Keratinocyte (primary cell): ENCODE measurements around the gene APBB2. TPM values are rescaled to one million over a fixed set of nuclear protein-coding genes. Genes with fewer than 3 reads are reported as not detected.

Experiments used
- DNase-seq: peaks from one replicate; pipeline ENCODE4 v3.0.0-alpha.2; 2011; ENCODE audit warnings: low read depth, missing footprints, low spot score
- FAIRE-seq: peaks from 2 replicates; lab custom pipeline; 2011; peaks lifted over from hg19 to GRCh38; lab: Jason Lieb, UNC
- H2AFZ ChIP-seq: 2 replicates; pipeline ENCODE4 v1.6.0; 2012; ENCODE audit warnings: low read length, control low read depth, inconsistent platforms; ENCODE audit not compliant: control insufficient read depth
- H3K27ac ChIP-seq: 2 replicates; pipeline ENCODE4 v1.5.1; 2011; ENCODE audit warnings: low read length; ENCODE audit not compliant: control insufficient read depth, insufficient read depth
- H3K27me3 ChIP-seq: 3 replicates; pipeline ENCODE4 v1.6.0; 2011; ENCODE audit warnings: low read length; ENCODE audit not compliant: control insufficient read depth, insufficient read depth; ENCODE audit errors: extremely low read depth
- H3K36me3 ChIP-seq, 2 experiments: 2 replicates in 1 of 2; 3 replicates in 1 of 2; pipeline ENCODE4 v1.5.1; 2011; ENCODE audit warnings: low read length in 2 of 2, mild to moderate bottlenecking in 1 of 2; ENCODE audit not compliant: control insufficient read depth in 2 of 2, insufficient read depth in 2 of 2; ENCODE audit errors: extremely low read depth in 1 of 2
- H3K4me1 ChIP-seq: 3 replicates; pipeline ENCODE4 v1.5.1; 2011; ENCODE audit warnings: low read length; ENCODE audit not compliant: control insufficient read depth, insufficient read depth; ENCODE audit errors: extremely low read depth
- H3K4me2 ChIP-seq: 3 replicates; pipeline ENCODE4 v1.6.0; 2011; ENCODE audit warnings: low read depth, low read length; ENCODE audit not compliant: control insufficient read depth, insufficient read depth; ENCODE audit errors: extremely low read depth
- H3K4me3 ChIP-seq, 3 experiments: fragments of 200-600 bp in 1 of 3; sonication (generic) in 1 of 3; 2 replicates in 2 of 3; 3 replicates in 1 of 3; pipeline ENCODE4 v1.5.1; 2011 to 2016; ENCODE audit warnings: low read length in 3 of 3, mild to moderate bottlenecking in 3 of 3, control low read depth in 2 of 3, inconsistent platforms in 1 of 3, low read depth in 1 of 3, mixed read lengths in 1 of 3, mixed run types in 1 of 3, moderate library complexity in 1 of 3; ENCODE audit not compliant: control insufficient read depth in 2 of 3, insufficient read depth in 2 of 3; ENCODE audit errors: extremely low read depth in 1 of 3
- H3K79me2 ChIP-seq: 2 replicates; pipeline ENCODE4 v1.6.0; 2012; ENCODE audit warnings: low read length; ENCODE audit not compliant: control insufficient read depth, insufficient read depth
- H3K9ac ChIP-seq: 3 replicates; pipeline ENCODE4 v1.6.0; 2011; ENCODE audit warnings: low read length; ENCODE audit not compliant: control insufficient read depth, insufficient read depth; ENCODE audit errors: extremely low read depth
- H3K9me1 ChIP-seq: 3 replicates; pipeline ENCODE4 v1.6.0; 2011; ENCODE audit warnings: low read length; ENCODE audit not compliant: control insufficient read depth, insufficient read depth; ENCODE audit errors: extremely low read depth
- H3K9me3 ChIP-seq: 2 replicates; pipeline ENCODE4 v1.5.1; 2012; ENCODE audit warnings: low read depth, low read length; ENCODE audit not compliant: control insufficient read depth
- H4K20me1 ChIP-seq: 3 replicates; pipeline ENCODE4 v1.6.0; 2011; ENCODE audit warnings: low read length; ENCODE audit not compliant: control insufficient read depth, insufficient read depth; ENCODE audit errors: extremely low read depth
- EZH2 ChIP-seq: IDR thresholded peaks from one replicate; pipeline ENCODE4 v1.6.1; 2012; ENCODE audit warnings: inconsistent platforms, mild to moderate bottlenecking, low read length, moderate library complexity
- dilution Hi-C: fragments of 300-500 bp; cut with MboI; formaldehyde crosslinking; loops from one replicate; pipeline ENCODE4 v1.7.0; 2020; ENCODE audit warnings: low sequenced_read_pairs; ENCODE audit not compliant: extremely low pct_ligation_motif_present
- polyA plus RNA-seq, 5 experiments: library from polyadenylated mRNA; depleted of rRNA in 3 of 5; stranded (reverse) in 3 of 5; stranded (forward) in 1 of 5; unstranded in 1 of 5; fragments of >200 nt; gene quantifications; 1 replicate in 1 of 5; 2 replicates in 3 of 5; 3 replicates in 1 of 5; pipeline versions ENCODE4 v1.2.1 to v1.2.3, GENCODE V29; 2011 to 2012; ENCODE audit warnings: missing spikeins in 2 of 5, low read depth in 1 of 5, low replicate concordance in 1 of 5
- TF ChIP-seq, protein P1 (sequence below), 3 experiments: IDR thresholded peaks in 1 of 3; conservative IDR thresholded peaks in 1 of 3; optimal IDR thresholded peaks in 1 of 3; 2 replicates in 2 of 3; 3 replicates in 1 of 3; pipeline versions ENCODE3 to v1.5.1; 2011; ENCODE audit warnings: low read length in 3 of 3, mild to moderate bottlenecking in 3 of 3, moderate library complexity in 2 of 3, control low read depth in 1 of 3, inconsistent platforms in 1 of 3; ENCODE audit not compliant: insufficient read depth in 2 of 3; ENCODE audit errors: extremely low read depth in 1 of 3

The APBB2 gene
- polyA plus RNA-seq, 1 donor (not counting 4 experiments of a cell fraction or from before 2014, with no cell fraction given): 57.3 TPM

DNA sequence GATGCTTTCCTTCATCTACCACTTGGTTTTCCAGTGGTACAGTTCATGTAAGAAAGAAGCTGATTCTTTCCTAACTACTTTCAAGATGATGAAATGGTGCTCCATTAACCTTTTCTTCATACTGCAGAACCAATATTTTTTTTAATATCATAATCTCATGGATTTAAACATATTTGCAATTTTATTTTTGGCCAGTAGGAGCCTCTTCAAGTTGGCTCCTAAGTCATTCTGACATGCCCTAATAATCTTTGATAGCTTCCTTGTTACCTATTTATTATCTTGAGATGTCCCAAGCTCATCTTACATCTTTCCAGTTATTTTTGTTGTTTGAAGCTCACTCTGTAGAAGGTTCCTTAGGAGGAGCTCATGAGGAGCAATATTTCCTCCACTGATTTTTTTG, 170.2 kb downstream of the APBB2 start:
- Histone ChIP-seq H3K36me3 (peaks cover 0 to 2% of the 10 kb centered on the region in 2 experiments), H2AFZ (no peak overlapping the region), H3K4me2 (no peak overlapping the region), H3K4me1 (no peaks in the 10 kb centered on the region), H3K9me3 (no peaks in the 10 kb centered on the region), H3K27me3 (no peaks in the 10 kb centered on the region), H3K4me3 (no peak overlapping the region), H3K9me1 (no peaks in the 10 kb centered on the region), H3K79me2 (peaks cover 13% of the 10 kb centered on the region), H4K20me1 (no peaks in the 10 kb centered on the region), H3K9ac (no peak overlapping the region), H3K27ac (no peak overlapping the region)
- TF ChIP-seq, protein P1, sequence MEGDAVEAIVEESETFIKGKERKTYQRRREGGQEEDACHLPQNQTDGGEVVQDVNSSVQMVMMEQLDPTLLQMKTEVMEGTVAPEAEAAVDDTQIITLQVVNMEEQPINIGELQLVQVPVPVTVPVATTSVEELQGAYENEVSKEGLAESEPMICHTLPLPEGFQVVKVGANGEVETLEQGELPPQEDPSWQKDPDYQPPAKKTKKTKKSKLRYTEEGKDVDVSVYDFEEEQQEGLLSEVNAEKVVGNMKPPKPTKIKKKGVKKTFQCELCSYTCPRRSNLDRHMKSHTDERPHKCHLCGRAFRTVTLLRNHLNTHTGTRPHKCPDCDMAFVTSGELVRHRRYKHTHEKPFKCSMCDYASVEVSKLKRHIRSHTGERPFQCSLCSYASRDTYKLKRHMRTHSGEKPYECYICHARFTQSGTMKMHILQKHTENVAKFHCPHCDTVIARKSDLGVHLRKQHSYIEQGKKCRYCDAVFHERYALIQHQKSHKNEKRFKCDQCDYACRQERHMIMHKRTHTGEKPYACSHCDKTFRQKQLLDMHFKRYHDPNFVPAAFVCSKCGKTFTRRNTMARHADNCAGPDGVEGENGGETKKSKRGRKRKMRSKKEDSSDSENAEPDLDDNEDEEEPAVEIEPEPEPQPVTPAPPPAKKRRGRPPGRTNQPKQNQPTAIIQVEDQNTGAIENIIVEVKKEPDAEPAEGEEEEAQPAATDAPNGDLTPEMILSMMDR (optimal IDR thresholded peaks at IDR 0.05 in 1 of 3, IDR thresholded peaks at IDR 0.05 in 1 of 3, conservative IDR thresholded peaks at IDR 0.05 in 1 of 3; ENCODE audit: extremely low read depth in 1 of 3, insufficient read depth in 2 of 3, low read length in 3 of 3): peak in 1 of 3 experiments; percentile 13
- no peak for TF ChIP-seq EZH2
- dilution Hi-C loops: no loop called here
- DNase-seq (no peak), FAIRE-seq (peak; percentile 13)

DNA sequence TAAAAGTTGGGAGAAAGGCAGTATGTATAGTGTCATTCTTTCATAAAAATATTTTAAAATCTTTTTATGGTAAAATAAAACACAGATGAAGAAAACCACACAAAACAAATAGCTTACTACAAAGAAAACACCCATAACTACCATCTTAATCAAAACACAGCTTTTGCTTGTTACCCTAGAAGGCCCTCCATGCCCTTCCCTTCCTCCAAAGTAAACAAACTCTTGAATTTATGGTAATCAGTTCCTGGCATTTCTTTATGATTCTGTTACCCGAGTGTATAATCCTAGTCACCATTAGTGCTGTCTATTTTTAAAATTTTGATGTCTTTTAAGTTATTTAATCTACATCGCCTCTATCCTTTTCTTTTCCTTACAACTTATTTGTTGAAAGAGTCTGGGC, 170.9 kb downstream of the APBB2 start:
- H3K4me2 ChIP-seq: no peak overlapping the region
- FAIRE-seq (no peak), DNase-seq (no peak)
- dilution Hi-C loops: no loop called here
- TF ChIP-seq, protein P1 (optimal IDR thresholded peaks at IDR 0.05 in 1 of 3, IDR thresholded peaks at IDR 0.05 in 1 of 3, conservative IDR thresholded peaks at IDR 0.05 in 1 of 3; ENCODE audit: extremely low read depth in 1 of 3, insufficient read depth in 2 of 3, low read length in 3 of 3): no peak
- no peak for TF ChIP-seq EZH2
- no peak overlapping the region for H3K9ac ChIP-seq
- no peaks in the 10 kb centered on the region for H3K27me3 ChIP-seq
- H3K79me2 ChIP-seq: peaks cover 13% of the 10 kb centered on the region
- H3K4me3 ChIP-seq: no peak overlapping the region
- no peaks in the 10 kb centered on the region for H3K9me1 ChIP-seq
- no peak overlapping the region for H3K27ac ChIP-seq
- no peaks in the 10 kb centered on the region for H4K20me1 ChIP-seq
- no peak overlapping the region for H2AFZ ChIP-seq
- H3K4me1 ChIP-seq: no peaks in the 10 kb centered on the region
- H3K9me3 ChIP-seq: no peaks in the 10 kb centered on the region
- H3K36me3 ChIP-seq: peaks cover 0 to 2% of the 10 kb centered on the region in 2 experiments
